Measurements from ENCODE around the gene TFR2.

The TFR2 gene

GRCh38 chr7:100577103-100577502 is 64.2 kb downstream of the TFR2 start:
- H3K4me3 ChIP-seq (ENCODE audit: low read depth, low read length), result no peak overlapping the region
- DNase-seq (ENCODE audit: low read depth), result no peak
- TF ChIP-seq CTCF (IDR thresholded peaks at IDR 0.05; ENCODE audit: control insufficient read depth, extremely low read depth, insufficient read depth), result no peak

GRCh38 chr7:100576384-100576993 is 64.9 kb downstream of the TFR2 start:
- H3K4me3 ChIP-seq (ENCODE audit: low read depth, low read length), result no peak overlapping the region
- DNase-seq (ENCODE audit: low read depth), result no peak
- no peak for TF ChIP-seq CTCF (IDR thresholded peaks at IDR 0.05; ENCODE audit: control insufficient read depth, extremely low read depth, insufficient read depth)

- DNase-seq (ENCODE audit: low read depth), result no peak
- TF ChIP-seq CTCF (IDR thresholded peaks at IDR 0.05; ENCODE audit: control insufficient read depth, extremely low read depth, insufficient read depth), result no peak
- H3K4me3 ChIP-seq (ENCODE audit: low read depth, low read length), result no peak overlapping the region
These were observed 65.5 kb downstream of the TFR2 start for GRCh38 chr7:100575746-100576383.

- TF ChIP-seq CTCF (IDR thresholded peaks at IDR 0.05; ENCODE audit: control insufficient read depth, extremely low read depth, insufficient read depth), result no peak
- H3K4me3 ChIP-seq (ENCODE audit: low read depth, low read length), result no peak overlapping the region
- DNase-seq (ENCODE audit: low read depth), result no peak
These were observed 66.1 kb downstream of the TFR2 start for GRCh38 chr7:100575206-100575631.

- no peak for DNase-seq (ENCODE audit: low read depth)
- no peak for TF ChIP-seq CTCF (IDR thresholded peaks at IDR 0.05; ENCODE audit: control insufficient read depth, extremely low read depth, insufficient read depth)
These were observed 66.8 kb downstream of the TFR2 start for GRCh38 chr7:100574362-100575205.

GRCh38 chr7:100573691-100574361 is 67.5 kb downstream of the TFR2 start, which contains the start of gene SAP25:
SAP25 (minus strand) TSS chr7:100573900; CDS start chr7:100573742, 158 bp downstream.
- DNase-seq (ENCODE audit: low read depth), result no peak
- H3K4me3 ChIP-seq (ENCODE audit: low read depth, low read length), result no peak within 1 kb of the TSS
- TF ChIP-seq CTCF (IDR thresholded peaks at IDR 0.05; ENCODE audit: control insufficient read depth, extremely low read depth, insufficient read depth), result 0 out of 2 replicates have a peak, but pooled peaks have one; percentile 4

More at GRCh38 chr7:100574362-100575205, 66.8 kb downstream of the TFR2 start:
- no peak overlapping the region for H3K4me3 ChIP-seq (ENCODE audit: low read depth, low read length)

All from LNCaP clone FGC (cell line).